Small intestine (tissue), 7 donors: ENCODE results near the gene MOCOS. TPM values are rescaled to one million over a fixed set of nuclear protein-coding genes. Genes with fewer than 3 reads are reported as not detected.

Experiments
- DNase-seq, 2 donors: peaks; one replicate each; pipeline versions ENCODE4 v3.0.0 to v3.0.0-alpha.2; 2013
- FAIRE-seq: peaks from 2 replicates; lab custom pipeline; 2012; peaks lifted over from hg19 to GRCh38; lab: Jason Lieb, UNC
- H3K27ac ChIP-seq, 3 donors: one replicate each; pipeline ENCODE4 v1.5.1; 2013; ENCODE audit warnings: low read length in 2 of 3, mild to moderate bottlenecking in 2 of 3, control low read depth in 1 of 3, inconsistent platforms in 1 of 3, low read depth in 1 of 3, moderate library complexity in 1 of 3
- H3K27me3 ChIP-seq, 3 donors: one replicate each; pipeline ENCODE4 v1.6.1; 2013; ENCODE audit warnings: low read length in 3 of 3, inconsistent platforms in 1 of 3; ENCODE audit not compliant: control insufficient read depth in 3 of 3, insufficient read depth in 3 of 3
- H3K36me3 ChIP-seq, 3 donors: one replicate each; pipeline ENCODE4 v1.6.1; 2013; ENCODE audit warnings: low read length in 3 of 3, inconsistent platforms in 1 of 3, low read depth in 1 of 3, mild to moderate bottlenecking in 1 of 3, moderate library complexity in 1 of 3; ENCODE audit not compliant: control insufficient read depth in 3 of 3, insufficient read depth in 2 of 3
- H3K4me1 ChIP-seq, 3 donors: one replicate each; pipeline ENCODE4 v1.6.1; 2013; ENCODE audit warnings: low read length in 2 of 3, inconsistent platforms in 1 of 3, low read depth in 1 of 3, mild to moderate bottlenecking in 1 of 3, moderate library complexity in 1 of 3; ENCODE audit not compliant: control insufficient read depth in 3 of 3, insufficient read depth in 2 of 3
- H3K4me3 ChIP-seq, 3 donors: one replicate each; pipeline ENCODE4 v1.5.1; 2013; ENCODE audit warnings: low read length in 3 of 3, control low read depth in 1 of 3, inconsistent platforms in 1 of 3, low read depth in 1 of 3, mild to moderate bottlenecking in 1 of 3, moderate library complexity in 1 of 3
- H3K9me3 ChIP-seq, 2 donors: one replicate each; pipeline ENCODE4 v1.6.1; 2013; ENCODE audit warnings: low read depth in 1 of 2, low read length in 1 of 2; ENCODE audit not compliant: control insufficient read depth in 2 of 2, insufficient read depth in 1 of 2
- WGBS, 3 donors: extraction: QIAGEN DNeasy Blood & Tissue Kit; methylation state at CpG; one replicate each; pipeline ENCODE4 v1.1.7; 2013; 5-methylcytosine and 5-hydroxymethylcytosine counted together
- polyA plus RNA-seq, 4 donors: library from polyadenylated mRNA; stranded (reverse) in 3 of 4; unstranded in 1 of 4; fragments of 200-250 nt in 3 of 4; fragments of 120-200 nt in 1 of 4; gene quantifications; one replicate each; pipeline versions ENCODE4 v1.2.1 to v1.2.3, GENCODE V29; 2013
- donor health status: healthy with polysubstance abuse.
- donor health status: control.
- donor health status: control.
- donor health status: Bipolar disorder and iron deficiency.
- donor health status: healthy.

The MOCOS gene
- polyA plus RNA-seq, 4 donors = 3.2 to 19.7 (median 16.7) TPM

GRCh38 chr18:36288689-36289088 lies 101.4 kb downstream of the MOCOS start:
- Histone ChIP-seq H3K9me3 (peaks cover 0 to 4% of the 10 kb centered on the region in 2 donors), H3K4me1 (no peaks in the 10 kb centered on the region), H3K27ac (no peak overlapping the region), H3K27me3 (no peaks in the 10 kb centered on the region), H3K36me3 (no peaks in the 10 kb centered on the region), H3K4me3 (no peak overlapping the region)
- DNase-seq (no peak), FAIRE-seq (no peak)

- Histone ChIP-seq H3K9me3 (no peaks in the 10 kb centered on the region), H3K4me3 (no peak overlapping the region), H3K36me3 (no peaks in the 10 kb centered on the region), H3K27me3 (peaks cover 3 to 46% (median 5%) of the 10 kb centered on the region in 3 donors), H3K27ac (no peak overlapping the region), H3K4me1 (peaks cover 0 to 4% (median 0%) of the 10 kb centered on the region in 3 donors)
- no peak for FAIRE-seq
- WGBS, 3 donors = 86 to 95% (median 89%) methylated on average over 1 of the region's 1 CpG
- DNase-seq = no peak
Measured at GRCh38 chr18:36294031-36294430, 106.7 kb downstream of the MOCOS start.

GRCh38 chr18:36295214-36295613 lies 107.9 kb downstream of the MOCOS start:
- peaks cover 0 to 4% (median 0%) of the 10 kb centered on the region in 3 donors for H3K4me1 ChIP-seq
- FAIRE-seq (no peak), DNase-seq (no peak)
- 85 to 96% (median 88%) methylated on average over 1 of the region's 1 CpG for whole genome bisulfite sequencing, 3 donors
- no peak overlapping the region for H3K4me3 ChIP-seq
- H3K27ac ChIP-seq = no peak overlapping the region
- H3K9me3 ChIP-seq = no peaks in the 10 kb centered on the region
- H3K36me3 ChIP-seq = no peaks in the 10 kb centered on the region
- peaks cover 3 to 55% (median 9%) of the 10 kb centered on the region in 3 donors for H3K27me3 ChIP-seq

GRCh38 chr18:36295880-36296301 lies 108.6 kb downstream of the MOCOS start:
- H3K4me3 ChIP-seq = no peak overlapping the region
- no peak overlapping the region for H3K27ac ChIP-seq
- FAIRE-seq = no peak
- no peaks in the 10 kb centered on the region for H3K36me3 ChIP-seq
- peaks cover 0 to 4% (median 0%) of the 10 kb centered on the region in 3 donors for H3K4me1 ChIP-seq
- WGBS, 3 donors = 36 to 43% (median 37%) methylated on average over 21 of the region's 21 CpGs
- H3K9me3 ChIP-seq = no peaks in the 10 kb centered on the region
- DNase-seq = no peak
- peaks cover 3 to 62% (median 9%) of the 10 kb centered on the region in 3 donors for H3K27me3 ChIP-seq

GRCh38 chr18:36296650-36297416 lies 109.5 kb downstream of the MOCOS start:
- no peak for FAIRE-seq
- Histone ChIP-seq H3K27me3 (peaks cover 3 to 64% (median 9%) of the 10 kb centered on the region in 3 donors), H3K9me3 (no peaks in the 10 kb centered on the region), H3K4me3 (peak overlapping the region; percentile 22 to 59 (median 36)), H3K4me1 (peaks cover 0 to 4% (median 0%) of the 10 kb centered on the region in 3 donors), H3K36me3 (no peaks in the 10 kb centered on the region), H3K27ac (no peak overlapping the region)
- 1 to 2% (median 2%) methylated on average over 39 to 47 of the region's 47 CpGs for WGBS, 3 donors
- peak in 1 of 2 donors; percentile 63 for DNase-seq

GRCh38 chr18:36297417-36298125 lies 110.3 kb downstream of the MOCOS start, which contains the start of gene FHOD3:
Gene FHOD3, plus strand, starts transcription at chr18:36297713. Its CDS starts 123 bp downstream, at chr18:36297836.
- 1 to 2% (median 1%) methylated on average over 48 to 91 of the region's 91 CpGs for WGBS, 3 donors
- FAIRE-seq = no peak
- Histone ChIP-seq H3K4me1 (peaks cover 0 to 4% (median 0%) of the 10 kb centered on the region in 3 donors), H3K36me3 (no peaks in the 10 kb centered on the region), H3K9me3 (no peaks in the 10 kb centered on the region), H3K27me3 (peaks cover 3 to 64% (median 9%) of the 10 kb centered on the region in 3 donors), H3K27ac (no peak within 1 kb of the TSS), H3K4me3 (peak within 1 kb of the TSS; percentile 28 to 59 (median 36))
- DNase-seq = peak; percentile 14 to 45

- FAIRE-seq = no peak
- peaks cover 3 to 67% (median 9%) of the 10 kb centered on the region in 3 donors for H3K27me3 ChIP-seq
- no peak overlapping the region for H3K27ac ChIP-seq
Measured at GRCh38 chr18:36298126-36298741, 110.9 kb downstream of the MOCOS start.

GRCh38 chr18:36299015-36299414 lies 111.7 kb downstream of the MOCOS start:
- WGBS, 3 donors = 78 to 87% (median 79%) methylated on average over 6 of the region's 6 CpGs
- no peak for DNase-seq
- no peak for FAIRE-seq

More at GRCh38 chr18:36298126-36298741, 110.9 kb downstream of the MOCOS start:
- Histone ChIP-seq H3K36me3 (no peaks in the 10 kb centered on the region), H3K9me3 (no peaks in the 10 kb centered on the region), H3K4me3 (peak overlapping the region in 2 of 3 donors; percentile 28 to 59), H3K4me1 (peaks cover 0 to 4% (median 0%) of the 10 kb centered on the region in 3 donors)
- WGBS, 3 donors = 3 to 5% (median 3%) methylated on average over 36 to 67 of the region's 67 CpGs
- peak in 1 of 2 donors; percentile 15 for DNase-seq

More at GRCh38 chr18:36299015-36299414, 111.7 kb downstream of the MOCOS start:
- Histone ChIP-seq H3K4me3 (no peak overlapping the region), H3K36me3 (no peaks in the 10 kb centered on the region), H3K9me3 (no peaks in the 10 kb centered on the region), H3K4me1 (peaks cover 0 to 4% (median 0%) of the 10 kb centered on the region in 3 donors), H3K27me3 (peaks cover 3 to 68% (median 9%) of the 10 kb centered on the region in 3 donors), H3K27ac (no peak overlapping the region)
